HFFc6 (cell line): Measurements from ENCODE around the gene HRG. TPM values are rescaled to one million over a fixed set of nuclear protein-coding genes. Genes with fewer than 3 reads are reported as not detected.

ENCODE experiments used
- DNase-seq: peaks from one replicate; pipeline ENCODE4 v3.0.0-alpha.2; 2018
- H3K27ac Mint-ChIP-seq: 2 replicates; pipeline ENCODE4 v1.8.0; 2020; ENCODE audit warnings: mild to moderate bottlenecking, mixed read lengths
- H3K27me3 Mint-ChIP-seq: 2 replicates; pipeline ENCODE4 v1.8.0; 2021; ENCODE audit warnings: mild to moderate bottlenecking, moderate library complexity, mixed read lengths; ENCODE audit not compliant: insufficient read depth
- H3K36me3 Mint-ChIP-seq: 2 replicates; pipeline ENCODE4 v1.8.0; 2021; ENCODE audit warnings: low read depth, mixed read lengths
- H3K4me1 Mint-ChIP-seq: 2 replicates; pipeline ENCODE4 v1.8.0; 2020; ENCODE audit warnings: low read depth, mixed read lengths
- H3K4me3 Mint-ChIP-seq: 2 replicates; pipeline ENCODE4 v1.8.0; 2020; ENCODE audit warnings: mild to moderate bottlenecking, moderate library complexity, mixed read lengths
- H3K9me3 Mint-ChIP-seq: 2 replicates; pipeline ENCODE4 v1.8.0; 2020; ENCODE audit warnings: mild to moderate bottlenecking, mixed read lengths
- long read RNA-seq: library from polyadenylated mRNA; unstranded; transcript quantifications from one replicate; pipeline ENCODE4 v2.0.0, GENCODE V29; 2019
- total RNA-seq, 6 experiments: library from RNA; stranded (reverse); fragmentation: NEBNext Ultra II Directional; extraction: Animal tissue kit (Norgen Biotek cat#: 25700); gene quantifications; 2 replicates in 1 of 6; 3 replicates in 5 of 6; pipeline ENCODE4 v1.2.3, GENCODE V29; 2021
- TF ChIP-seq, protein P1 (sequence below): fragments of 200-600 bp; sonication (generic); IDR thresholded peaks from 2 replicates; pipeline ENCODE4 v1.5.0; 2021; ENCODE audit warnings: antibody characterized with exemption, mild to moderate bottlenecking

HRG gene, protein sequence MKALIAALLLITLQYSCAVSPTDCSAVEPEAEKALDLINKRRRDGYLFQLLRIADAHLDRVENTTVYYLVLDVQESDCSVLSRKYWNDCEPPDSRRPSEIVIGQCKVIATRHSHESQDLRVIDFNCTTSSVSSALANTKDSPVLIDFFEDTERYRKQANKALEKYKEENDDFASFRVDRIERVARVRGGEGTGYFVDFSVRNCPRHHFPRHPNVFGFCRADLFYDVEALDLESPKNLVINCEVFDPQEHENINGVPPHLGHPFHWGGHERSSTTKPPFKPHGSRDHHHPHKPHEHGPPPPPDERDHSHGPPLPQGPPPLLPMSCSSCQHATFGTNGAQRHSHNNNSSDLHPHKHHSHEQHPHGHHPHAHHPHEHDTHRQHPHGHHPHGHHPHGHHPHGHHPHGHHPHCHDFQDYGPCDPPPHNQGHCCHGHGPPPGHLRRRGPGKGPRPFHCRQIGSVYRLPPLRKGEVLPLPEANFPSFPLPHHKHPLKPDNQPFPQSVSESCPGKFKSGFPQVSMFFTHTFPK
- not detected for total RNA-seq
- long read RNA-seq = 0 reads

DNA sequence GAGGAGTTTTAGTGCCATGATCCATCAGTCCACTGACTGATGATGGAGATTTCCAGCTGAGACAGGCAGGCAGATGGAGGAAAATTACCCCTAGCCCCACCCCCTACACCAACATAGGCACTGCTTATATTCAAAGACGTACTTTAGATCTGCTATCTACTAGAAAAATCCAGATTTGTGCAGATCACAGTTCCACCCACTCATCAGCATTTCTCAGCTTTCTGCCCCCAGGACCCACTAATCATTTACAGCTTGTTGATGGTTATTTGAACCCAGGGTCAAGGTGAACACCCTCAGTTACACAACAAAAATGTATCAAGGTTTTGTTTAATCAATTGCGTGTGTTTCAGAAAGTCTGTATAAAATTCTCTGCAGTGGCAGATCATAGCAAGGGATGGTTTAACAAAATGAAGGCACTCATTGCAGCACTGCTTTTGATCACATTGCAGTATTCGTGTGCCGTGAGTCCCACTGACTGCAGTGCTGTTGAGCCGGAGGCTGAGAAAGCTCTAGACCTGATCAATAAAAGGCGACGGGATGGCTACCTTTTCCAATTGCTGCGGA, at the start of gene HRG:
Gene HRG, plus strand, starts transcription at position 390 of the 564 bp plus-strand sequence. Its CDS starts 18 bp downstream, at position 408.
- Mint-ChIP-seq H3K4me1 (no peaks in the 10 kb centered on the region), H3K4me3 (no peak within 1 kb of the TSS), H3K36me3 (no peaks in the 10 kb centered on the region), H3K9me3 (no peaks in the 10 kb centered on the region), H3K27me3 (peaks cover 24% of the 10 kb centered on the region), H3K27ac (no peak within 1 kb of the TSS)
- no peak for DNase-seq
- TF ChIP-seq, protein P1, sequence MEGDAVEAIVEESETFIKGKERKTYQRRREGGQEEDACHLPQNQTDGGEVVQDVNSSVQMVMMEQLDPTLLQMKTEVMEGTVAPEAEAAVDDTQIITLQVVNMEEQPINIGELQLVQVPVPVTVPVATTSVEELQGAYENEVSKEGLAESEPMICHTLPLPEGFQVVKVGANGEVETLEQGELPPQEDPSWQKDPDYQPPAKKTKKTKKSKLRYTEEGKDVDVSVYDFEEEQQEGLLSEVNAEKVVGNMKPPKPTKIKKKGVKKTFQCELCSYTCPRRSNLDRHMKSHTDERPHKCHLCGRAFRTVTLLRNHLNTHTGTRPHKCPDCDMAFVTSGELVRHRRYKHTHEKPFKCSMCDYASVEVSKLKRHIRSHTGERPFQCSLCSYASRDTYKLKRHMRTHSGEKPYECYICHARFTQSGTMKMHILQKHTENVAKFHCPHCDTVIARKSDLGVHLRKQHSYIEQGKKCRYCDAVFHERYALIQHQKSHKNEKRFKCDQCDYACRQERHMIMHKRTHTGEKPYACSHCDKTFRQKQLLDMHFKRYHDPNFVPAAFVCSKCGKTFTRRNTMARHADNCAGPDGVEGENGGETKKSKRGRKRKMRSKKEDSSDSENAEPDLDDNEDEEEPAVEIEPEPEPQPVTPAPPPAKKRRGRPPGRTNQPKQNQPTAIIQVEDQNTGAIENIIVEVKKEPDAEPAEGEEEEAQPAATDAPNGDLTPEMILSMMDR = no peak

- DNase-seq = no peak
- Mint-ChIP-seq H3K4me1 (peaks cover 28% of the 10 kb centered on the region), H3K36me3 (no peaks in the 10 kb centered on the region), H3K9me3 (no peaks in the 10 kb centered on the region), H3K27ac (no peak overlapping the region), H3K4me3 (no peak overlapping the region), H3K27me3 (peaks cover 9% of the 10 kb centered on the region)
- TF ChIP-seq, protein P1 = no peak
Observed at GRCh38 chr3:186616299-186616617, 49.6 kb upstream of the HRG start.

- Mint-ChIP-seq H3K27me3 (peaks cover 8% of the 10 kb centered on the region), H3K36me3 (no peaks in the 10 kb centered on the region), H3K27ac (peak overlapping the region; percentile 38; the same call in 1 of the 2 replicates), H3K4me3 (peak overlapping the region; percentile 76), H3K9me3 (no peaks in the 10 kb centered on the region), H3K4me1 (peaks cover 28% of the 10 kb centered on the region)
- TF ChIP-seq, protein P1 = peak; percentile 97
- DNase-seq = peak; percentile 99
Observed at GRCh38 chr3:186617036-186617946, 48.5 kb upstream of the HRG start.

GRCh38 chr3:186618318-186618938, 47.4 kb upstream of the HRG start:
- Mint-ChIP-seq H3K4me3 (no peak overlapping the region), H3K36me3 (no peaks in the 10 kb centered on the region), H3K4me1 (peaks cover 28% of the 10 kb centered on the region), H3K27me3 (peaks cover 7% of the 10 kb centered on the region), H3K27ac (no peak overlapping the region), H3K9me3 (no peaks in the 10 kb centered on the region)
- no peak for DNase-seq
- TF ChIP-seq, protein P1 = no peak

DNA sequence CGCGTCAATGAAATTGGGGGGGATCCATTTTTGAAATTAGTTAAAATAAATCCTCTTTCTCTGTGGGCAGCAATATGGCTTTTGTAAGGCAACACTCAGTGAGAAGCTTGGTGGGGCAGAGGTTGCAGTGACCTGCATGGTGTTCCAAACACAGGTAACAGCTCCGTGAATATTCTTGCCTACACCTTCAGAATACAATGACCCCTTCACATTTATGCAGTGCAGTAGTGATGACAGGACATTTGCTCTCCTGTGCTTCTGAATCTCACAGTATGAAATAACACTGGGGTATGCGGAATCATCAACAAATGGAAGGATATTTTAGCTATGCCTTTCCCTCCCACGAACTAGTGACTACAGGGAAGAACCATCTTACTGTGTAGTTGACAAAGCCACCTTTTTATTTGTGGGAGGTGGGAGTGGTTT, 46.0 kb upstream of the HRG start:
- no peak overlapping the region for H3K27ac Mint-ChIP-seq
- peaks cover 25% of the 10 kb centered on the region for H3K4me1 Mint-ChIP-seq
- H3K9me3 Mint-ChIP-seq = no peaks in the 10 kb centered on the region
- no peak for DNase-seq
- TF ChIP-seq, protein P1 = no peak
- peaks cover 6% of the 10 kb centered on the region for H3K27me3 Mint-ChIP-seq
- H3K36me3 Mint-ChIP-seq = no peaks in the 10 kb centered on the region
- no peak overlapping the region for H3K4me3 Mint-ChIP-seq
